Activated effector memory CD4-positive, alpha-beta T cell treated with Interleukin-2 at 50 U/mL for 16 hours (primary cell): ENCODE results near the gene ASCL3.
"Not testable (repeated sequence)": the region's sequence is repeated elsewhere in the genome, so short reads cannot be mapped to it uniquely, and the experiment has no call there.

Experiments
- DNase-seq: peaks from one replicate; pipeline ENCODE4 v3.0.0-alpha.2; 2020

The ASCL3 gene, protein sequence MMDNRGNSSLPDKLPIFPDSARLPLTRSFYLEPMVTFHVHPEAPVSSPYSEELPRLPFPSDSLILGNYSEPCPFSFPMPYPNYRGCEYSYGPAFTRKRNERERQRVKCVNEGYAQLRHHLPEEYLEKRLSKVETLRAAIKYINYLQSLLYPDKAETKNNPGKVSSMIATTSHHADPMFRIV

DNA sequence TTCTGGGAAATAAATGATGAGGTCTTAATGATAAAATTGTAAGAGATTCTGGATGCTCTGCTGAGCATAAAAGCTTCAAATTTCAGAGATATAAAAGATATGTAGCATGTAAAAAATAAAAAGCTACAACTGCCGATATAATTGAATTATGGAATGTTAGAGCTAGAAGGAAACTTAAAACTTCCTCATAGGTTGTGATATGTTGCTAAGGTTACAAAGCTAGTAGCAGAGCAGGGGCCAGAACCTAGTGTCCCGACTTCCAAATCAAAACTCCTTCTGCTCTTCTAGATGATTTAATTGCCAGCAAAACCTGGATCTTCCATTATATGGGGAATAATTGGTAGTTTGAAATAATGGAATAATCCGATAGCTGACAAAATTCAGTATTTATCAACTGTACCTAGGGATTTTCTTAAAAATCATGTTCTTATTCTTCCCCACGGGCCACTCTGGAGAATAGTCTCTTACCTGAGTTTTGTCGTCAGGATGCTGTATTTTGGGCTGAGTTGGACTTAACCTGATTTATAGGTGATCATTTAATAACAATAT, at the start of gene ASCL3:
Gene ASCL3, minus strand, starts transcription at position 499 of the 549 bp plus-strand sequence. CDS start 4,855 bp downstream, outside the sequence.
- no peak for DNase-seq

DNA sequence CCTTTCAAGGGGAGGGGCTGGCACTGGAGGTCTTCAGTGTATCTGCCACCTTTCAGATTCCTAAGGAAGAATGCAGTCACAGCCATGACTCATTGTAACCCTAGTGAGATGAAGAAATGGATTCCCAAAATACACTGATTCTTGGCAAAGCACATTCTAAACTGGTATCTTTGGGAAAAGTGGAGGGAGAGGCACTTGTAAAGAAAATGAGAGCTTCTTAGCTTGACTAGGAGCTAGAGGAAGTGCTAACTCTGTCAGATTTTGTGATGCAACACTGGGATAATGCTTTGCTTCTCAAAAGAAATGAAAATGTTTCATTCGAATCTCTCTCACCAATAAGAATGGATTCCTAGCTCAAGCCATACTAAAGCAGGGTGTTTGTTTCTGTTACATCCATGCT, 46.6 kb upstream of the ASCL3 start:
- DNase-seq: no peak

DNA sequence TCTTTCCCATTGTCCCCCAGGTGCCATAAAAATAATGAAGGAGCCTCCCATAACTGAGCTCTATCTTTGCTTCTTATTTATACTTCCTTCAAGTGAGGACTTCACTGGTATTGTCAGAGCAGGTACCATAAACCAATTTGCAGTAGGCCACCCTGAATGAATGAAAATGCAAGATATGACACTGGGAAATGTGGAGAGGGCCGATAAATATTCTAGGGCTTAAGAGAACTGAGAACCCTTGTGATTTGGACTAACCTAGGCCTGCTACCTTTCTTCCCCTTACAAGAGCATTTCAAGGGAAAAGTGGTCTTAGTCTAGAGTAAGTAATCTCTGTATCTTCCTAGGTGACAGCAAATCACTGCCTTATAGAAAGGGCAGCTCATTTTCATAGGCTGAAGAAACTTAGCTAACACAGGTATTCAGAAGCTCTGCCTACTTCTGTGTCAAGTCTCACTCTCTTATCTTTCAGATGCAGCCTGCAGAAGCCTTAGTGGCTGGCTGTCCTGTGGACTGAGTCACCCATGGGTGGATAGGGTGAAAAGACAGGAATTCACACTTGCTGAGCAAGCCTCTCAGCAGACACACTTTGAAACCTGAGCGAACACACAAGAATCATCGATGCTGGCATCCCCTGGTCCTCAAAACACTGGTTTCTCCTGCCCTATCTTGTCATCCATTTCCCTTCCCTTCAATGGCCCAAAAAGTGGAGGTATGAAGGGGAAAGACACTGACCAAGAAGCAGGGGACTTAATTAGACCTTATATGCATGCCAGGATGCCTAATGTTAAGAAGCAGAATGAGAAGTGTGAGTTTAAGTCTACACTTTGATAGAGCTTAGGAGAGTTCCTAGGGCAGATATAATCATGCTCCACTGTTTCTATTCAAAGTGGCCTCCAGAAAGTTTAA, 45.8 kb upstream of the ASCL3 start:
- DNase-seq: no peak

DNA sequence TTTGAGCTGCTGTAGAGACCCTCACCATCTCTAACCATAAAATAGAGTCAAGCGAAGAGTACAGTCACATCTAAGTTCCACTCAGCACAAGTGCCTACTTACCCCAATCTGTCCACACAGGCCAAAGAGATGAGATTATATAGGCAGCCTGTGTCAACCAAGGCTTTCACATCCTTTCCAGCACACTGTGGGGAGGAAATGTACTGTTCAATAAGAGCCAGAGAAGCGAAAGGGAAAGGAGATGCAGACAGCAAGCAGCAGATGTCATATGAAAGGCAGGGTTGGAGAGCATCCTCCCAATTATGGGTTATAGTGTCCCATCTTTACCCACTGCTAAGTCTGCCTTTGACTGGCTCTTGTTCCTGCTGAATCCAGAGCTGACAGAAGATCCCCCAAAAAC, 44.6 kb upstream of the ASCL3 start:
- DNase-seq: no peak

DNA sequence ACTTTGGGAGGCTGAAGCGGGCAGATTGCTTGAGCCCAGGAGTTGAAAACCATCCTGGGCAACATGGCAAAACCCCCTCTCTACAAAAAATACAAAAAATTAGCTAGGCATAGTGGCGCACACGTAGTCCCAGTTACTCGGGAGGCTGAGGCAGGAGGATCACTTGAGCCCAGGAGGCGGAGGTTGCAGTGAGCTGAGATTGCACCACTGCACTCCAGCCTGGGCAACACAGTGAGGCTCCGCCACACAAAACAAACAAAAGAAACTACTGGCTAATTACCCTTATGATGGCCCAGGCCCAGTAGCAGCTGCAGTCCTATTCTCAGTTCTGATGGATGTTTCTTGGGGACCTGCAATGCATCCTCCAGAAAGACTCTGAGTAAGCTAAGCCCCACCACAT, 44.0 kb upstream of the ASCL3 start:
- DNase-seq: not testable (repeated sequence)

DNA sequence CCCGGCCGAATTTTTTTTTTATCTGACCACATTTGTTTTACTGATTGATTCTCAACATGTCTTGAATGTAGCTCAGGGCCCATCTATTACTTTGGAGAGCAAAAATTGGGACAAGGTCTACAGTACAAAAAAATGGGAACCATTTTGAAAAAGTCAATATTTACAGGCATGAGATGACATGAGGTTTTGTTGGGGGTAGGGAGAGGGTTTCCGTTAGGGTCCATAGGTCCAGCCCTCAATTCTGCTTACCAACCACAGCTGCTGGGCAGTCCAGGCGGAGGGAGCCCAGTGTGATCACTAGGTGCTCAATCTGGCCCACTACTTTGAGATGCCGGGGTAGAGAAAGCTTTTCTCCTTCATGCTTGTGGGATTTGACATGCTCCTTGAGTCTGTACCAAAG, 42.6 kb upstream of the ASCL3 start:
- DNase-seq: no peak

DNA sequence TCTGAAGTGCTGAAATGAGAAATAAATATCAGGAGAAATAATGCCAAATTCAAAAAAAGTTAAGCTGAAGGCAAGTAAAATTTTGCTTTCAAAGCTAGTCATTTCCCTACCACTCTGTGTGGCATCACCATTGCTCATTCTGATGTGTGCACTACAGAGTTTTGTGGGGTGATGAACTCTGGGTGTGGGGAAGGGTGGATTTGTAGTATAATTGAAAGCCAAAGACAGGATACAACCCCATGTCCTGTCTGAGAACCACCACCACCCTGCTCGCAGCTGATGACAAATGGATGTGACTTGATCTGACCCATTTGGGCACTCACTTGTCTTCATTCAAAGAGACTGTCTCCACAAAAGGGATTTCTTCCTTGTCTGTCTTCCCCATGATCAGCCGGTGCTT, 40.7 kb upstream of the ASCL3 start:
- DNase-seq: no peak

DNA sequence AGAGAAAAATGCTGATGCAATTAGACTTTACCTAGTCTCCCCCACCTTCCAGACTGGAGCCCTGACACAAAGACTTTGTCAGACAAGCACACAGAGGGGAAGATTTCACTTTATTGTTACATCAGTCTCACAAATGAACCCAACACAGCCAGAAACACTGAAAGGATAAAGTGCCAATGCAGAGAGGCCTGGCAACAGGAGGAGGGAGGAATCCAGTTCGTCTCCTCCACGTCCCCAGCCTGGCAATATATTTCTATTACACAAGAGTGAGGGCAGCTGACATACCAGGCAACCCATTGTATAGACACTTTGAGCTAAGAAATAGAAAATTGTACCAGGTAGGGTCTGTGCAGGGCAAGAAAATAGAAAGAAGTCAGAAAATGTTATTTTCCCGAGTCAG, 37.7 kb upstream of the ASCL3 start:
- no peak for DNase-seq

DNA sequence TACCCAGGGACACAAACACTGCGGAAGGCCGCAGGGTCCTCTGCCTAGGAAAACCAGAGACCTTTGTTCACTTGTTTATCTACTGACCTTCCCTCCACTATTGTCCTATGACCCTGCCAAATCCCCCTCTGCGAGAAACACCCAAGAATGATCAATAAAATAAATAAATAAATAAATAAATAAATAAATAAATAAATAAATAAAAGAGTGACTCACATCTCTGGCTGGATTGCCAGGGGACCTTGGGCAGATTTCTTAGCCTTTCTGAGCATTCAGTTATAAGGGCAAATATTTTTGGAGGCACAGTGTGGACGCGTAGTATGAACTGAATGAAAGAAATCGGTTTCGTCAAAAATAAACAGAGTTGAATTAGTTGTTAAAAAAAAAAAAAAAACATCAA, 36.5 kb upstream of the ASCL3 start:
- not testable (repeated sequence) for DNase-seq

DNA sequence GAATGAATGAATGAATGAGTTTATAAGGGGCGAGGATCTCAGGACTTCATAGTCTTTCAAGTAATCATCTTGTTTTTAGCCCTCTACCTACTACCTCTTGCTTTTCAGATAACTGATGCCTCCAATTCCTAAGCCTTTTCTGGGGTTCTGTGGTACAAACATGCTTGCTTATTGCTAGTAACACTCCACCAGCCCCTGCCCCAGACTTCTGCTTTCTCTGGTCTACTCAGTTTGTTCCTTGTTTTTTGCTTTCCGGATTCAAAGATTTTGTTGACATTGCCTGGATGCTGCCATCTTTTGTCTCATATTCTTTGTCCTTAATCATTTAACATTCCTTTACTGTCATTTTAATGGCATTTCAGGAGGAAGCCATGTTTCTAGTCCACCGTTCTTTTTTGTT, 30.3 kb upstream of the ASCL3 start:
- DNase-seq: no peak

DNA sequence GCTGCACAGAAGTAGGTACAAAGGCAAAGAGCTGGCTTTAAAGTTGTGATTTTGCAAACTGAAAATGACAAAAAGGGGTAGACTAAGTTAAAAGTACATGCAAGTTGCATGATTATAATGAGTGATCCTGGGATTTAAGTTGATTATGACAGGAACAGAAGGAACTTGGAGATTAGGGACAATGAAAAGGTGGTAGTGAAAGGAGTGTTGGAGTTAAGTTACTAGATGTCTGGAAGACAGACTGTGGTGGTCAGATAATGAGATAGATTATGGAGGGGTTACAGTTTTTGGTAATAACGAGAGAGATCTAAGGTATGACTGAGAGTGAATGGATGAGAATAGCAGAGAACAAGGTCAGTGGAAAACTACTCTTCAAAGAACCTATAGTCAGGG, 29.1 kb upstream of the ASCL3 start:
- DNase-seq: no peak

DNA sequence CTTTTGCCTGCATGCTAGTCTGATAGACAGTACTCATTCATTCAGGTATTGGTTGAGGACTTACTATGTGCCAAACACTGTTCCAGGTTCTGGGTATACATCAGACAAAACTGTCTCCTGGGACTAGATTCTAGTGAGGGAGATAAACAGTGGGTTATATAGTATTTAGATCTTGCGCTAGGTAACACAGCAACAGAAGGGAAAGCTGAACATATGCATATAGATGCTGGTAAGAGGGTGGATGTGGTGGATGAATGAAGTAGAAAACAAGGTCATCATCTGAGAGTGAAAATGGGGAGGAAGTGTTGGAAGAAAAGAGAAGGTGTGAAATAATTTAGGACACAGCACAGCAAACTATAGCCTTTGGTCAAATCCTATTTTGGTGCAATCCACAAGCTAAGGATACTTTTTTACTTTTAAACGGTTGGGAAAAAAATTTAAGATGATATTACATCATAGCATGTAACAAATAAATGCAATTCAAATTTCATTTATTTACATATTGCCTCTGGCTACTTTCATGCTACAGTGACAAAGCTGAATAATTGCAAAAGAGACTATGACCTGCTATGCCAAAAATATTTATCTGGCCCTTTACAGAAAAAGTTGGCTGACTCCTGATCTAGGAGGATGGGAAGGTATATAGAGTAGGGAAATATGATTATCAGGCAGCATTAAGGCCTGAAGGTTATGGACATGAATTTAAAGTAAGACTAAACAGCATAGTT, 28.5 kb upstream of the ASCL3 start:
- DNase-seq: no peak

DNA sequence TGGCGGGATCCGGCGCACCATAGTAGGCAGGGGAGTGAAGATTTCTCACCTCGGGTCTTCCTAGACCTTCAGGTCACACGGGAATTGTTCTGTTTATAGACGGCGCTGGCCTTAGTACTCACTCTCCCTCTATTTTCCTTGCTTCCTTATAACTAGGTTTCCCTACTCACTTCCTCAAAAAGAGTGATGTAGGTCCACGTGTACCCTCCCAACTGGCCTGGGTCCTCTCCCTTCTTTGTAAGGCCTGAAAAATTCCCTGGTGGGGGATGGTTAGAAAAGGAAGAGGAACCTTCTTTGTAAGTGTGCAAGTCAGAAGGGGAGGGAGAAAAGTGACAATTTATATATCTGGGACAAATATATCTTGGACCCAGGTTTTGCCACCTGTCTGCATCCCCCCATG, 24.4 kb upstream of the ASCL3 start:
- DNase-seq: no peak

DNA sequence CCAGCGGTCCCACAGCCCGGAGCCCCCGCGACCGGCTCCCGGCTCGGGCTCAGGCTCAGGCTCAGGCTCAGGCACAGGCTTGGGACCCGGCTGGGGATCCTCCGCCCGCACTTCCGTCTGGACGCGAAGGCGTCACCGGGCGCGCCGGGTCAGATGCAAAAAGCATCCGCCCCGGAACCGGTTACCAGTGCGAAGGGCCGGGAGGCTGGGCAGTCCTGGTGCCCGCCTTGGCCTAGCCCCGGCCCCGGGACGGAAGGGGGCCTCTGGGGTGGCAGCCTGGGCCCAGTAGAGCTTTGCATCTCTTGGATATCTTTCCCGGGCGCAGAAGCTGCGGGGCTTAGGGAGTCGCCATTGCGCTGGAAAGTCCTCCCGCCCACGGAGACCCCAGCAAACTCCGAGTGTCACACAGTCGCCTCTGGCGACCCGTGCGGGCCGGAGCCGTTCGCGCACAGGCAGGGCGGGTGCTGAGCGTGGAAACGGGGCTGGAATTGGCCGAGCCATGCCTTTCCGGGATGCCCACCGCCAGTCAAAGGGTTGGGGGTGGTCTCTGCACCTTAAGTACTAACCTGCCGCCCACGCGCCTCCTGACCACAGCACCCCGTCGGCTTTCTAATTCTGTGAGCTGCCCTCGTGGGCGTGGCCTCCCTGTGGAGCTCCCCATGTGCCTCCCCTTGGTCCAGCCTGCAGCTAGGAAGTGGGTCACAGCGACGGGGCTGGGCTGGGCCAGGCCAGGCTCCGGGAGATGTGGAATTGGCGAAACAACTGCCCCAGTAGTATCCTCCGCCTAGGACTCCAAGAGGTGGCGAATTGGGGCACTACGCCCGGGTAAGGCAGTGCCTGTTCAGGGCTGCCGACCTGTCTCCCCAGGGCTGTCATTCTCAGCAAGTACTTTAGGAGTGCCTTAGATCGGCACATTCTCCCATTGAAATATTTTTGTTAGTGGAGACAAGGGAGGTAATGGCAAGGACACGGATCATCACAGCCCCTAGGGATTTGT, 21.8 kb upstream of the ASCL3 start, which contains the start of gene TMEM9B:
Gene TMEM9B, minus strand, starts transcription at position 119 of the 997 bp plus-strand sequence. CDS start 129 bp downstream, outside the sequence.
- peak; percentile 74 for DNase-seq

DNA sequence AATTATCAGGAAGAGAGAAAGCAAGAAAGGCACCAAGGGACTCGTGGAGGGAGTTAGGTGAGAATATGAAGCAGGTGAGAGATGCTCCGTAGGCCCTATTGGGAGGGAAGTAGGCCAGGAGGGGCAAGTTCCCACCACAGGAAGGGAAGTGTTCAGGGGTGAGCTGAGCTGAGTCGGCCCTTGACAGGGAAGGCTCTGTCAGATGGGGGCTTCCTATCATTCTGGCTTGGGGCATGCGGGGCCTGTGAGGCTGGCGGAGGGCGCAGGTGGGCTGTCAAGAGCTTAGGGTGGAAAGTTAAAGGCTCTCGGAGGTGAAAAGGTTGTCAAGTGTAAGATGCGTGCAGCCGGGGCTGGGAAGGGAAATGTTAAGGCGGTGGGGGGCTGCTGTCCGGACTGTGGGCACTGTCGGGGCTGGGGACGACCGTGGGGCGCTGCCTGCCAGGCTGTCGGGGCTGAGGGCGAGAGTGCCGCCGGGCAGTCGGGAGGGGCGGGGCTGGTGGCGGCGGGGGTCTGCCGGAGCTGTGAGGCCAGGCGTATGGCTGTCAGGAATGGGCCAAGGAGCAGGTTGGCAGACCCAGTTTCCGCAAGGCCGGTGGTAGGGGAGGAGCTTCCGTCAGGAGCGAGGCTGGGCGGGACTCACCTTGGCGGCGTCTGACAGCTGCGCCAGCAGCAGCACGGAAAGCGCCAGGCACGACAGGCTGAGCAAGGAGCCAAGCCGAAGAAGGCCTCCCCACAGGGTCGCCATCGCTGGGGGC, 20.9 kb upstream of the ASCL3 start:
- DNase-seq: peak; percentile 73

DNA sequence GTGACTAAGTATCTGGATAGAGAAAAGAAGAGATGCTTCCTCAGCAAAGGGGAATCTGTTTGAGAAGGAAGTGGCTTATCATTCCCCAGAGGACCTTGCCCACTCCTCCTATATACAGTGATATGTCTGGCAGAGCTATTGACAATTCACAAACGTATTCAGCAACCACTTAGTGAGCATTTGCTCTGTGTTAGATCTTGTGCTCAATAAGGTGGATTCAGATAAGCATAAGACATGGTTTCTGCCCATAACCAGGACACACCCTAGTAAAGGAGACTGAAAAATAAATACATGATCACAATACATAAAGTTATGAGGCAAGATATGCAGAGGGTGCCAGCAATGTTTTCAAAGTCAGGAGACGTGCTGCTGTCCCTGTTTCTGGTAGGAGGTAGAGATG, 20.0 kb upstream of the ASCL3 start:
- no peak for DNase-seq

DNA sequence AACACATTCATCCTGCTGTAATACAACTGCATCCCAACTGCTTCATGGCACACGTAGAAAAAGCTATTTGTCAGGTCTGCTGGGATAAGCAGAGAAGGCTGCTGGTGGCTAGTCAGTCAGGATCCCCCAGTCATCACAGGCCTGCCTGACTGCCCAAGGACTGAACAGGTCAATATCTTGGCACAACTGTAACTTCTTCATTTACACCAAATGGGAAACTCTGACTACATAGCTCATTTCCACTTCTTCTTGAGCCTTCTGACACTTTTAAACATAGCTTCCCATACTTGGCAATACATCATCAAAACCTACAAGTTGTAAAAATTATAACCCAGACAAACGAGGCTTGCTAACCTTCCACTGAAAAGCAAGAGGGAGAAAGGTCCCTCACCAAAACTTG, 18.6 kb upstream of the ASCL3 start:
- no peak for DNase-seq

DNA sequence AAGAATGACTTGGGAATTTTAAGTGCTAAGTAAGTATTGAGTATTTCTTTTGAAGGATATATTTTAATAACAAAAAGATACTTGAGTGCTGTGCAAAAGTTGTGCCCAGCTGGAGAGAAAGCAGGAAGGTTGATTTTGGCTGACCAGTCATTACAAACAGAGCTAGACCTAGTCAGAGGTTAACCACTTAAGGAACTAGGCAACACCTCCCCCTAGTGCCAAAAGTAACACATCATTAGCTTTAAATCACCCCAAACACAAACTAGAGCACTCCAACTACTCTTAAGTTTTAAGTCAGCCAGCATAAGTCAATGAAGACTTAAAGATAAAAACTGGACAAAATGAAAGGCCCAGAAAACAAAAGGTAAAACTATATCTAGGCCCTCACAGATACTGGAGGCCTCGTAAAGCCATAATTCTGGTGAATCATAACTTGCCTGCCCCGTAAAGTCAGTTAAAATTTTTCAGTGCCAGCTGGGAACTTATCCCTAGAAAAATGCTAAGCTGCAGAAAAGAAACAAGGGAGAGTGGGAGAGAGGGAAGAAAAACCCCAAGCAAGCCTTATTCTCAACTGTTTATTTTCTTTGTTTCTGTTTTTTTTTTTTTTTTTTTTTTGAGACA, 16.8 kb upstream of the ASCL3 start:
- no peak for DNase-seq

DNA sequence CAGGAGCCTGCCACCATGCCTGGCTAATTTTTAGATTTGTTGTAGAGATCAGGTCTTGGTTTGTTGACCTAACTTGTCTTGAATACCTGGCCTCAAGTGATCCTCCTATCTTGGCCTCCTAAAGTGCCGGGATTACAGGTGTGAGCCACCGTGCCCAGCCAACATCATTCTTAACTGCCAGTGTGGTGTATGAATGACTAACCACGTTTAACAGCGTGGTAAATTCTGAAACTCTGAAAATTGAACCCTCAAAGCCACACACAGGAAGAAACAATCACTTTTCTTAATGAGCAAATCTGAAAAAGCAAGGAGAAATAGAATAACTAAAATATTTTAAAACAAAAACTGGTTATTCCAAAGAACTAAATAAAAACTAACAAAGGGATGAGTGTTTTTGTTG, 14.0 kb upstream of the ASCL3 start:
- no peak for DNase-seq

DNA sequence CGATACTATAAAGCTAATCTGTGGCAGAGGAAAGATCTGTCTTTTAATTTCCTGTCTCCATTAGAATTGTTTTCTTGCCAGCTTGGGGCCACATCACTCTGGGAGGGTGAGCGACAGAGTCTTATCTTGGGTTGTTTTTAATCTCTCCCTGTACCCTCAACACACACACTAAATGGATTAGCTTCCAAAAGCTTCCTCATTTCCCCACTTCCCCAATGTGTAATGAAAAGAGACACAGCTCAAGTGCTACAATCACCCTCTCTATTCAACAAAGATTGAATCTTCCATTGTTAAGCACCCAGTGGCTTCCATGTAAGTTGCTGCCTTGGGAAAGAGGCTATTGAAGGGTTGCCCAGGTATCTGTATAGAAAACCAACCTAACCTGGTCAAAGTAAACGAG, 6.1 kb upstream of the ASCL3 start:
- DNase-seq: no peak
